GM18868 (cell line): ENCODE results near the gene MAP3K14.

ENCODE experiments used
- ATAC-seq: cut with Tn5 transposase; IDR thresholded peaks from one replicate; pipeline ENCODE4 v1.9.1; 2021; ENCODE audit warnings: mild to moderate bottlenecking, moderate library complexity; ENCODE audit not compliant: unreplicated experiment

MAP3K14 gene

GRCh38 chr17:45339646-45340605, 23.1 kb upstream of the MAP3K14 start:
- no peak for ATAC-seq

- no peak for ATAC-seq
Measured at GRCh38 chr17:45338996-45339535, 22.2 kb upstream of the MAP3K14 start.

- ATAC-seq, result no peak
Measured at GRCh38 chr17:45338023-45338781, 21.4 kb upstream of the MAP3K14 start.

- no peak for ATAC-seq
Measured at GRCh38 chr17:45336390-45337182, 19.8 kb upstream of the MAP3K14 start.

GRCh38 chr17:45335721-45336120, 18.9 kb upstream of the MAP3K14 start:
- no peak for ATAC-seq

- no peak for ATAC-seq
Measured at GRCh38 chr17:45334701-45335677, 18.2 kb upstream of the MAP3K14 start.

- no peak for ATAC-seq
Measured at GRCh38 chr17:45334231-45334630, 17.4 kb upstream of the MAP3K14 start.

- ATAC-seq, result no peak
Measured at GRCh38 chr17:45333702-45334092, 16.9 kb upstream of the MAP3K14 start.

- no peak for ATAC-seq
Measured at GRCh38 chr17:45332989-45333701, 16.3 kb upstream of the MAP3K14 start.

GRCh38 chr17:45332505-45332904, 15.7 kb upstream of the MAP3K14 start:
- no peak for ATAC-seq

GRCh38 chr17:45326626-45327025, 9.8 kb upstream of the MAP3K14 start:
- no peak for ATAC-seq

GRCh38 chr17:45325810-45326209, 9.0 kb upstream of the MAP3K14 start:
- ATAC-seq, result no peak

GRCh38 chr17:45324336-45324735, 7.5 kb upstream of the MAP3K14 start:
- no peak for ATAC-seq

- ATAC-seq, result no peak
Measured at GRCh38 chr17:45322168-45322567, 5.3 kb upstream of the MAP3K14 start.

GRCh38 chr17:45320931-45321461, 4.2 kb upstream of the MAP3K14 start:
- no peak for ATAC-seq

- ATAC-seq, result no peak
Measured at GRCh38 chr17:45320349-45320930, 3.6 kb upstream of the MAP3K14 start.

- ATAC-seq, result no peak
Measured at GRCh38 chr17:45319239-45319703, 2.5 kb upstream of the MAP3K14 start.

GRCh38 chr17:45318561-45319230, 1.9 kb upstream of the MAP3K14 start:
- ATAC-seq, result no peak
